Activated CD4-positive, alpha-beta T cell treated with anti-CD3 and anti-CD28 coated beads for 24 hours (primary cell): ENCODE results near the gene WDR43.
"Not testable (repeated sequence)": the region's sequence is repeated elsewhere in the genome, so short reads cannot be mapped to it uniquely, and the experiment has no call there.

Source experiments
- DNase-seq, 2 donors: peaks; one replicate each; pipeline ENCODE4 v3.0.0-alpha.2; 2020; ENCODE audit warnings: low read depth in 2 of 2

Gene WDR43

DNA sequence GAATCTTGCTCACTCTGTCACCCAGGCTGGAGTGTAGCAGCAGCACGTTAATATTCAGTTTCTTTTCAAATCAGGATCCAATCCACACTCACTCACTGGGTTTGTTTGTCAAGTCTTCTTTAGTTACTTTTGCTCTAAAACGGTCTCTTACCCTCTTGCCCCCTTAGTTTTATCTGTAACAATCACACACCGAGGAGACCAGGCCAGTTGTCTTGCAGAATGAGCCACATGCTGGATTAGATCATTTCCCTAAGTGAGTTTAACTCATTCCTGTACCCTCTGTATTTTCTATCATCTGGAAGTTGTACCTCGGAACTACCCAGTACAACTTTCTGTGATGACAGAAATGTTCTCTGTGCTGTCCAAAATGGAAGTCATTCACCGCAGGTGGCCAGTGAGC is 65.9 kb downstream of the WDR43 start:
- no peak for DNase-seq

DNA sequence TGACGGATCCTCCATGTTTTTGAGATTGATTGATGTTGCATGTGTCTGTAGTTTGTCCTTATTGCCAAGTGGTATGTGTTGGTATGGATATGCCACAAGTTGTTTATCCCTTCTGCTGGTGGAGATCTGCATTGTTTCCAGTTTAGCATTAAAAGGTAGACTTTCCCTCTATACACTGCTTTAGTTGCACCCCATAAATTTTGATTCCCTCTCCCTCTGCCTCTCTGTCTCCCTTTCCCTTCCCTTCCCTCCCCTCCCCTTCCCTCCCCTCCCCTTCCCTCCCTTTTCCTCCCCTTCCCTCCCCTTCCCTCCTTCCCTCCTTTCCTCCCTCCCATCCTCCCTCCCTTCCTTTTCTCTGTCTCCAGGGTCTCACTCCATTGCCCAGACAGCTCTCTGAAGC is 68.0 kb downstream of the WDR43 start:
- no peak for DNase-seq

DNA sequence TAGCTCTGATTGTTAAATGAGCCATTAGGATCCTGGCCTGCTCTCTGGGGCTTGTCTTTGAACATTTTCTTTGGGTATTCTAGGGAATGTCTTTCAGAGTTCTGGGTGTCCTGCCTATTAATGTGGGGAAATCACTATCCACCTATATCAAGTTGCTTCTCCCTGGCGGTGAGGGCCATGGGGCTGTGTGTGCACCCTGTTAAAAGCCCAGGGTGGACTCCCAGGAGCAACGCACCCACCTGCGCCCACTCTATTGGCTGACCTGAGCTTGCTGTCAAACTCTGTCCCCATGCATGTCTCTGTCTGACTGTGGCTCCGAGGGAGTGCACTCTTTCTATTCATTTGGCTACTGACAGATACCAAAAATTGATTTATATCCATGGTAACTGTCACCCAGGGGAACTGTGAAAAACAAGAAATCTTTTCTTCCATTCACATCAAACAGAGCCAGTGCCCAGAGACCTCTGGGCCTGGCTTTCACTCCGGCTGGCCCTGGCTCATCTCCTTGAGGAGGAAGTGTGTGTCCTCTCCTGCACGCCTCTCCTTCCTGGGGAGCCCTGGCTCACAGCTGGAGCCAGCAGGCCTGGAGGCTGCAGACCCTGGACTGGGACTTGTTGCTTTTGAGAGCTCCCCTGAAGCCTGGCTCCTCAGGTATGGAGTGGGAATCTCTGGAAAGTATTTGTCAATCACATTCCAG is 76.1 kb downstream of the WDR43 start:
- no peak for DNase-seq

DNA sequence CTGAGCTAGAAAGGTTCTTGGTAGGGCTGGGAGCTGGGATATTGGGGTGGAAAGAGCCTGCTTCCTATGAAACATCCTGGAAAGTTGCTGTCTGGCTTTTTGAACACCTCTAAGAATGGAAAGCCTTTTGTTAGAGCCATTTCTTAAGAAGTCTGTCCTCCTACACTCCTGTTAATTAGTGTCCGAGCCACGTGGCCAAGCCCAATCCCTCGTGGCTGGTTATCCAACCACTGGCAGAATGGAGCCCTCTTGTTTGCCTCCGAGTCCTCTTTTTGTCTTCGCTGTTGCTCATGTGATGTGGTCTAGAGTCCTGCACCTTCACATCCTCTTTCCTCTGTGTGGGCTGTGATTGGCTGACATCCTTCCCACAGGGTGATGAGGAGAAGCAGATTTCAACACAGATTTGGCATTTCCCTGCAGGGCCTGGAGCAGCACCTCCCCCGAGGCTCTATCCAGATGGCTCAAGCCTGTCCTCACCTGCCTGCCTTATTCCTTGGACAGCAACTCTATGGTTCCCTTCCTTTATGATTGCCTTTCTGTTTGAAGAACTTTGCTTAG is 78.4 kb downstream of the WDR43 start:
- no peak for DNase-seq

DNA sequence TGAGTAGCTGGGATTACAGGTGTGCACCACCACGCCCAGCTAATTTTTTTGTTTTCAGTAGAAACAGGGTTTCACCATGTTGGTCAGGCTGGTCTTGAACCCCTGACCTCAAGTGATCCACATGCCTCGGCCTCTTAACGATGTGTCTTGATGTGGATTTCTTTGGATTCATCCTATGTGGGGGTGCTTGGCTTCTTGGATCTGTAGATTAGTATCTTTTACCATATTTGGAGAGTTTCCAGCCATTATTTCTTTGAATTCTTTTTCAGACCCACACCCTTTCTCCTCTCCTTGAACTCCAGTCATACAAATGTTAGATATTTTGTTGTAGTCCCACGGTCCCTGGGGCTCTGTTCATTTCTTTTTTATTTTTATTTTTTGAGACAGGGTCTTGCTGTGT is 79.8 kb downstream of the WDR43 start:
- DNase-seq: no peak

DNA sequence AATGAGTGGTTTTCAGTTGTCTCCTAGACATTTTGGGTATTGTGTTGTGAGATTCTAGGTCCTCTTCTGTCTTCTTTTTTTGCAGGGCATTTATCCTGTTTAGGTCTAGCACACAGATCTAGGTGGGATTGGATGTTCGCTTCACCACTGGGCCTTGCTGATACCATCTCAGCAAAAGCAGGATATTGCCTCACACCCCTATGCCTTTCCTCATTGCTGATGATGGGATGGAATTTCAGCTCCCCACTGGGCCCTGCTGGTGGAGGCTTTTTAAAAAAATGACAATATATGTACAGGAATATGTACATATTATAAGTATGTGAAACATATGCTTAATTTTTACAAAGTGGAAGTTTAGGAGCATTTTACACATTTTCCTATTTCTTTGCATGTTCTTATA is 81.2 kb downstream of the WDR43 start:
- no peak for DNase-seq

DNA sequence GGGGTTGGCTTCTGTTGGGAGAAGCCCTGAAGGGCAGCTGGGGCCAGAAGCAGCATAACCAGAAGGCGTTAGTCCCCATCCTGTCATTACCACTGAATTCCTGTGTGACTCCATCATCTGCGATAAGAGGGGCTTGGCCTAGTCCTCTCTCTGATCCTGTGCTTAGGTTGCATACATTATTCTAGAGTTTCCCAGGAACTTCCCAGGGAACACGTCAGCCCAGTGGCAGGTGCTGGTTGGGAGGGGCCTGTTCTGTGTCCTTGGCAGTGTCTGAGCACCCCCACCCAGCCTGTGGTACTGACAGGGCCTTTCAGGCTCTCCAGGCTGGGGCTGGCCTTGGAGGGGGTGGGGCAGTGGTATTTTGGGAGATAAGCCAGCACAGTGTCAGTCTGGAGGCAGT is 82.1 kb downstream of the WDR43 start:
- no peak for DNase-seq

DNA sequence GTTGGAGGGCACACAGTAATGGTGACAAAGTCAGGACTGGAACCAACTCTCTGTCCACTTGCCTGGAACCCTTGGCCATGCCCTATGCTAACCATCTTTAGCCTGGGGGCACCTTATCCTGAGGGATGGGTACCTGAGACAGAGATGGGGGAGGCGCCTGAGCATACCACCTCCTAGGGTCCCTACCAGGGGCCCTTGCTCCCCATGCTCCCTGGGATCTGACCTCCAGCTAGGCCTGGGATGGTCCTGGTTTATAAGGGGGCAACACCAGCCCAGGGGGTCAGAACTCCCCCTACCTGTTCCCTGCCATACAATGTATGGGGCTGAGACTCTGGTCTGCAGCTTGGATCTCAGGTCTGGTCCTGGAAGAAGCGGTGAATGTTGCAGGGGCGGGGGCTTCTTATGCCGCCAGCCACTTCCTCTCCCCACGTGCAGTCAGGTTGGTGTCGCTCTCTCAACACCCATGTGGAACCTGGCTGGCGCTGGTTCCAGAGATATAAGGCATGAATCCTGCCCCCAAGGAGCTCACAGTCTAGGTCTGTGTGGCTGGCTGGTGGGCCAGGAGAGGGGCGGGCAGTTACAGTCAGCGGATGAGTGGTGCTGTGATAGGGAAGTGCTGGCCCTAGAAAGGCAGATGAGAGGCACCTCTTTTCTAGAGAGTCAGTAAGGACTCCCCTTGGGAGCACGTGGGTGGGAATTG is 82.9 kb downstream of the WDR43 start:
- DNase-seq: no peak

DNA sequence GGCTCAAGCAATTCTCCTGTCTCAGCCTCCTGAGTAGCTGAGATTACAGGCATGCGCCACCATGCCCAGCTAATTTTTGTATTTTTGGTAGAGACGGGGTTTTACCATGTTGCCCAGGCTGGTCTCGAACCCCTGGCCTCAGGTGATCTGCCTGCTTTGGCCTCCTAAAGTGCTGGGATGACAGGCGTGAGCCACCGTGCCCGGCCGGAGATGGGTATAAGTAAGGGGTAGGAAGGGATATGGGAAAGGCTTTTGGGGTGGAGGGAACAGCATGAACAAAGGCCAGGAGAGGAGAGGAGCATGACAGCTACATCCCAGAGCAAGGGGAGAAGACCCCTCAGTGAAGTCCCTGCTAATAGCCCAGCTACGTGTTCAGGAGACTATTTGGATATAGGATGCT is 83.5 kb downstream of the WDR43 start:
- not testable (repeated sequence) for DNase-seq

DNA sequence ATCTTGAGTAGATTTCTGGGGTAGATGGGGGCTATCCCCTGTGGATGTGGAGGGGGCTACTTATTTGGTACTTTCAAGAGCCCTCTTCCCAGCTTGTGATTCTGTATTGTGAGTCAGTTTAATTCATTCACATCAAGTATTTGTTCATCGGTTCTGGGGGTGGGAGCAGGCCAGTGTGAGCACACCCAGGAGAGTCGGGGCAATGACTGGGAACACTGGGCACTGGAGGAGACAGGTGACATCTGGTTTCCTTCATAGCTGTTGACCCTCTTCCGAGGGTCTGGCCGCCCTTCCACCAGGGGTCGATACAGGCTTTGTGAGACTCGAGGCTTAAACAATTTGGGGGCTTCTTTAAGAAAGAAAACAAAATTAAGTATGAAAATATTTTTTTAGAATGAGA is 84.1 kb downstream of the WDR43 start:
- no peak for DNase-seq

DNA sequence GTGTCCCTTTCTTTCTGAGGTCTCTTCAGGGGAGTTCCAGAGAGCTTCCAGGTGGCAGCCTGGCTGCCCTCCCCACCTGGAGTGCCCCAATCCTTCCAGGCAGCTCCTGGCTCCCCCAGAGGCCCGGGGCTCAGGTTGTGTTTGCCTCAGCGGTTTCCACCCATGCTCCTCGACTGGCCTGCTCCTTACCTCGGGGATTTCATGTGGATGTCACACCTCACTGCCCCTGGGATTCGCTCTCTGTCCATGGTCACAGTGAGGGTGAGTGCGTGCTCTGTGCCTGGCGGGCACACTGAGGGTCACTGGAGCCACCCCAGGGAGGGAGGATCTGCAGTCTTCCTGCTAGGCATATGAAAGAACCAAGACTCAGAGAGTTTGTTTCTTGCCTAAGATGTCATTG is 84.6 kb downstream of the WDR43 start:
- no peak for DNase-seq

DNA sequence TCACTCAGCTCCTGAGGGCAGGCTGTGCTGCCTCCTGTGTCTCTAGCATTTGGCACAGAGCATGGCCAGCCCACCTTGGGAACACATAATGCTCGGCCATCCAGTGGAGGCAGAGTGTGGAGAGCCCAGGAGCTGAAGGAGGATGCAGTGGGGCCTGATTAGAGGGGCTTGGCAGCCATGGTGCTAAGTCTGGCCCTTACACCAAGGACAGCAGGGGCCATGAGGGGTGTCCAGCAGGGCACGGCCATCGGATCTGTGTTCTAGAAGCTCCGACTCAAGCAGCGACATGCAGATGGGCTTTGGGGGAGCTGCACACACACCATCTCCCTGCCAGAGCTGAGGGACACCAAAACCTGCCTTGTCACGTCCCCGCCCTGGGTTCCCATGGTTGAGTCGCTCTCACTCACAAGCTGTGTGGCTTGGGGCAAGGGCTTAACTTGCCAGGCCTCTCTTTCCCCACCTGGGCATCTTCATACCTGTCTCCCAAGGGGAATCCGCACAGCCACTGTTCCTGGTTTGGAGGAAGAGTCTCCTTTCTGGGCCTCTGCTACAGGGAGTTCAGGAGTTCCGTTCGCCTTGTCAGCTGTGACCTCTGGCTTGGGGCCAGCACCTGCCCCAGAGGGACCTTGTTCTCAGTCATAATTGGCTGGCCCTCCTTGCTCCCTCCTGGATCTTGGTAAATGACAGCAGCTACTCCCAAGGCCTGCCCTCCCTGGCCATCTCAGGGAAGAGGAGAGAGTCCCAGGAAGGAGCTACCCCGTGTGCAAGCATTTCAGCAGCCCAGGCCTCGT is 85.3 kb downstream of the WDR43 start:
- no peak for DNase-seq

DNA sequence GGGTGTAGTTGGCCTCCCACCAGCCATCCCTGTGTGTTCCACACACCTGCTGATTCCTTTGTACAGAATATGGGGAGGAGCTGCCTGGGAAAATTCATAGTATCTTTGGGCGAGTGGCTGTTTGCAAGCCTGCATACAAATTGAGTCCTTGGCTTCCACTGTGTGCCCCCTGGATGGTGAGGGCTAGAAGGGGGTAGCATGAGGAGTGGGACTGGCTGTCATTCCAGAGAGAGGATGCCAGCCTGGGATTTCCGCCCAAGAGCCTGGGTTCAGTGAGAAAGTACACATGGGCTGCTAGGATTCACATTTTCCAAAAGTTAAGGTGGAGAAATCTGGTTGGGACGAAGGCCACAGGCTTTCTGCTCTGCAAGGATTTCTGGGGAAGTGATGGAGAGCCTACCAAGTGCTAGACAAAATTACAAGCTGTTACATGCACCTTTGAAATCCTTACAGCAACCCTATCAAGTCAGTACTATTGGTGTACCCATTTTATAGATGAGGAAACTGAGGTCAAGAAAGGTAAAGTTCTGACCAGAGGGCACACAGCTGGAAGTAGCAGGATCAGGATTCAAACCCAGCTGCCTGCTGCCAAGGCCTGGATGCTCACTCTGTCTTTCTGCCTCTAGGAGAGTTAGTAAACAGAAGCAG is 86.0 kb downstream of the WDR43 start:
- no peak for DNase-seq

DNA sequence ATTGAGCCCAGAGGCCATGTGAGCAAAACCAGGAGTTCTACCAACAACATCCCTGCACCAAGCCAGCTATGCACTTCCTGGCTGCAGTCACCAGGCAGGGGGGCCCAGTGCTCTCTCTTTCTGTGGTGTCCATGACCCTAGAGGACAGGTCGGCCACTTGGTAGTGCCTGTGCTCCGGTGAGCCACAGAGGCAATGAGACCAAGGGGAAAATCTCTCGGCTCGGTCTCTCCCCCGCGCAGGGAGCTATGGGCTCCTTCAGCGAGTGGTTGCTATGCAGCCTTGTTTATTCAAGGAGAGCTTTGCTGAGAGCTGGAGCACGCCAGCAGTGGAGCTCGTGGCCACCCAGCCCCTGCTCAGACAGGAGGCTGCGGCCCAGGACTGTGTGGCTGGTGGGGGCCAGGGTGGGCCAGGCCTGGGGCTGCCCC is 86.6 kb downstream of the WDR43 start, which contains the start of gene TOGARAM2:
Gene TOGARAM2, plus strand, starts transcription at position 283 of the 426 bp plus-strand sequence. CDS start 13,537 bp downstream, outside the sequence.
- no peak for DNase-seq

DNA sequence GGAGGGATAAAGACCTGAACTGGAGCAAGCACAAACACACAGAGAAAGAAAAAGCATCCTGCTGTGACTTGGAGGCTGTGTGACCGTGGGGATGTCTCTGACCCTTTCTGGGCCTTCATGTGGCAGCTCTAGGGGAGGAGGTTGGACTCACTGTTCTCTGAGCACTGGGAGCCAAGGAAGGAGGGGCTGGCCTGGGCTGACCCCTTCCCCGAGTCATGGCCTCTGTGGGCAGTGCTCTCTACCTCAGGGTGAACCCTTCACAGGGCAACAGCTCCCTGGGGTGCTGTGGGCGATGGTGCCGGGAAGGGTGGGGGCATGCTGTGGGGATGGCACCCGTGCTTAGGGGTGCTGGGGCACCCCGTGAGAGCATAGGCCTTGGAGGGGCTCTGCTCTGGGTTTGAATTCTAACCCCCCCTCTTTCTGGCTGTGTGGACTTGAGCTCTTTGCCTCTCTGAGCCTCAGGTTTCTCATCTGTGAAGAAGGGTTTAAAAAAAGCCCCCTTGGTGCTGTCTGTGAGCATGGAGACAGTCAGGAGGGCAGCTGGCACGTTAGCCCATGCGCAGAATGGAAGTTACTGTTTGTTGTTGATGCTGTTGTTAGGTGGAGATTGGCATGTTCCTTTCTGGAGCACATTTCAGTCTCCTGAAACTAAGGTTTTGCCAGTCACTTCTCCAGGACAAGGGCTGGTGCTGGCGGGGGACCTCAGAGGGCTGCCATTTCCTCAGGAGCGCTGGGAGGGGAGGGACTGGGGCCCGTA is 87.3 kb downstream of the WDR43 start:
- DNase-seq: no peak

DNA sequence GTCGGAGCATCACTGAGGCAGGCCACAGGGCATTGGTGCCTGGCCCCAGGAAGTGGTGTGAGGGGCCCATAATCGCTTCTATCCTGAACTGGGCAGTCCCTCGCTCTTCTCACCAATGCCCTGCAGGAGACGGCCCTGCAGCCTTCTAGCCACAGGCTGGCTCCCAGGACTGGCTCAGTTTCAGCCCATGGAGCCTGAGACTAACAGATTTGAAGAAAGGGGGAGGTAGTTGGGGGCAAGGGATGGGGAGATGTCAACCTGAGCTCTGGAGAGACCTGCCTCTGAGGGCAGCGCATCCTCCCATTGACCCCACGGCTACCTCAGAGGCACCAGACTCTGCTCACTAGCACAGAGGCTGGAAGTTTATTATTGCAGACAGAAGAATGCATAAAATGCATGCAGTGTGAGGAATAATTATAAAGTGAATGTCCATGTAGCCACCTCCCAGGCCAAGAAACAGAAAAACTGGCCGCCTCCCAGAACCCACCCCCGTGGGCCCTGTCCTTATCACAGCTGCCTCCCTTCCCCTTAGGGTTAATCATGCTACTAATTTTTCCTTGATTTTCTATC is 88.0 kb downstream of the WDR43 start:
- no peak for DNase-seq

DNA sequence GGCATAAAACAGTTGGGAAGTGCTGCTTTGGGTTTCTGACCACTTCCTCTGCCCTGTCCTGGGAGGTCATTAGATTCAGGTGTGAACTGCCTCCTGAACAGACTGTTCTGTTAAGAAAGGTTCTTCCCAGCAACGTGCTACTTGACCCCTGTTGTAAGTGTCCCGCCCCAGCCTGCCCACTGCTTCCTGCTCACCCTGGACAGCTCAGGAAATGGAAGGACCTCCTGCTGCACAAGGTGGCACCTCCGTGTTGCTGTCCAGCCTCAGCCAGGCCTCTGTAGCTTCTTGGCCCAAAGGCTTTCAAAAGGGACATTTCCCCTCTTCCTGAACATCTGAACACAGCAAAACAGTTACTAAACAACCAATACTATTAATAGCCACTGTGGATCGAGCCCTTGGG is 92.0 kb downstream of the WDR43 start:
- DNase-seq: no peak

DNA sequence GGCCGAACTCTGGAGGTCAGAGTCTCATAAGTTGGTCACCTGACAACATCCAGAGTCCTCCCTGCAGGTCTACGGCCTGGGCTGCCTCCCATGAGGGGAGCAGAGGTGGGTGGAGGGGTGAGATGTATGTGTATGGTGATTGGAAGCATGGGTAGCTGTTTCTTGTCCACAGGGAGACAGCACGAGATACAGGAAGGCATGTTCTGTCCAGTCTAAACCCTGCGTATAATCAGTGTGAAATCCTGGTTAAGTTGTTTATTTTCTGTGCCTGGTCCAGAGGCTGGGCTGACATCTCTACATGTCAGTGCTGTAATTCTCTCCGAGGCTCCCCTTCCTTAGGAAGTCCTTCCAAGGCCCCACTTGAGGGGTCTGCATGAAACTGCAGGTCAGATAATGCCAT is 95.5 kb downstream of the WDR43 start:
- DNase-seq: no peak

DNA sequence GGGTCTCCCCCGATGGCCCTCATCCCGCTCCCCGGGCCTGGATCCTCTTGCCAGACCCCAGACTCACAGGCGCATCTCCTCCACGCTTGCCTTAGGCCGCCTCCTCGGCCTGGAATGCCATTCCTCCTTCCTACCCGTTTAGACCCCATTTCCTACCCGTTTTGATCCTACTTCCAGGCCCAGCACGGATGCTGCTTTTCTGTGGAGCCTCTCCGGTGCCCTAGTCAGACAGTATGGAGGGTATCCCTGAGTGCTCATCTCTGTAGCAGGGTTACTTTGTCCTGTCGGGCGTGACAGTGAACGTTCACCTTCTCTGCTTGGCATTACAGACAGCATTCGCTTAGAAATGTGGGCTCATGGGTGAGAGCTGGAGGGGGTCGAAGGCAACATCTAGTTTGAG is 96.0 kb downstream of the WDR43 start:
- no peak for DNase-seq

DNA sequence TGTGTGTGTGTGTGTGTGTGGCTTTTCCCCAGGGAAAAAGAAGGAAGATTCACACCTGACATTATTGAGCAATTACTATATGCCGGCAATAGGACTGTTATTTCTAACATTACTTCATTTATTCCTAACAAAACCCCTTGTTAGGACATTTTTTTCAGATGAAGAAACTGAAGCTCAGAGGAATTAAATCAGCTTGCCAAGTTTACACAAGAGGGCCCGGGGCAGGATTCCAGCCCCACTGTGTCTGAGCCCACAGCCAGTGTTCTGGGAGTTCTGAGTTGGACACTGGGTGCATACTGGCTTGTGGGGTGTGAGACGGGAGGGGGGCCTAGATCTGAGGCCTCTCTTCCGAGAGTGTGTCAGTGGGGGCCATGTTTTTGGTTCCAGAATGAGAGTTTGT is 96.6 kb downstream of the WDR43 start:
- no peak for DNase-seq

DNA sequence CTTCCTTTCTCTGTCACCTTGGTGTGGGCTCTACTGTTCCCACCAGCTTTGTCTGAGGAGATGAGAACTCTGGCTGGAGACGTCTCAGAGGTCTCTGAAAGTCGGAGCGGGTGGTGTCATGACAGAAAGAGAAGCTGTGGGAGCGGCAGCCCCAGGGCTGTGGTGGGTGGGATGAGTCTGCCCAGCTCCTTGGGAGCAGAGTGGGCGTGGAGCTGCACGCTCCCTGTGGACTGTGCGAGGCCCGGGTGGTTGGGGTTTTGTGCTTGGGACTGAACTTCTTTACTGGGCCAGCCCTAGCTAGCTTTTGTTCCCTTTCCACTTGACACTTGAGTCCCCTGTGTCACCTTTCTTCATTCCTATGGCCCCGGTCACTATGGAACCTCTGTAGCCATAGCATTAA is 97.0 kb downstream of the WDR43 start:
- no peak for DNase-seq
